HepG2 (cell line): ENCODE results near the gene RPL39. TPM values are rescaled to one million over a fixed set of nuclear protein-coding genes. Genes with fewer than 3 reads are reported as not detected.

Source experiments
- ATM ChIP-seq: fragments of 450-650 bp; IDR thresholded peaks from 2 replicates; pipeline ENCODE4 v1.7.1; 2017; ENCODE audit warnings: mild to moderate bottlenecking, borderline replicate concordance
- CREM ChIP-seq, 2 experiments: sonication (generic) in 1 of 2; formaldehyde crosslinking in 1 of 2; IDR thresholded peaks; 2 replicates each; pipeline versions ENCODE4 v1.4.0 to v1.6.1; 2016 to 2020; ENCODE audit warnings: antibody characterized with exemption in 1 of 2, mild to moderate bottlenecking in 1 of 2, missing genetic modification reagents in 1 of 2
- ELF3 ChIP-seq: IDR thresholded peaks from 2 replicates; pipeline ENCODE4 v1.6.1; 2016; ENCODE audit warnings: missing genetic modification reagents, missing compliant biosample characterization
- HIVEP1 ChIP-seq: sonication (generic); formaldehyde crosslinking; IDR thresholded peaks from 2 replicates; pipeline ENCODE4 v1.4.0; 2020; ENCODE audit warnings: mild to moderate bottlenecking, missing genetic modification reagents
- HMGXB4 ChIP-seq, 2 experiments: sonication (generic) in 1 of 2; formaldehyde crosslinking in 1 of 2; IDR thresholded peaks; 2 replicates each; pipeline versions ENCODE4 v1.4.0 to v1.6.1; 2018 to 2020; ENCODE audit warnings: missing genetic modification reagents in 2 of 2, borderline replicate concordance in 1 of 2, low read depth in 1 of 2, mild to moderate bottlenecking in 1 of 2, missing biosample characterization in 1 of 2
- HNRNPL ChIP-seq: fragments of 200-400 bp; formaldehyde crosslinking; IDR thresholded peaks from 2 replicates; pipeline ENCODE4 v1.6.1; 2017; ENCODE audit warnings: mild to moderate bottlenecking, low read depth, low read length
- IKZF4 ChIP-seq: sonication (generic); formaldehyde crosslinking; IDR thresholded peaks from 2 replicates; pipeline ENCODE4 v1.5.1; 2020; ENCODE audit warnings: borderline replicate concordance, mild to moderate bottlenecking, low read depth, missing genetic modification reagents; ENCODE audit errors: not compliant biosample characterization
- KDM5B ChIP-seq: sonication (generic); formaldehyde crosslinking; IDR thresholded peaks from 2 replicates; pipeline ENCODE4 v1.4.0; 2020; ENCODE audit warnings: missing genetic modification reagents, mild to moderate bottlenecking, borderline replicate concordance
- MTA1 ChIP-seq: sonication (generic); formaldehyde crosslinking; IDR thresholded peaks from 2 replicates; pipeline ENCODE4 v1.4.0; 2020; ENCODE audit warnings: missing genetic modification reagents, mild to moderate bottlenecking, borderline replicate concordance
- NCOA2 ChIP-seq: sonication (generic); formaldehyde crosslinking; IDR thresholded peaks from 2 replicates; pipeline ENCODE4 v1.8.0; 2022; ENCODE audit warnings: inconsistent platforms
- NR0B2 ChIP-seq: sonication (generic); formaldehyde crosslinking; IDR thresholded peaks from 2 replicates; pipeline ENCODE4 v1.4.0; 2020; ENCODE audit warnings: mild to moderate bottlenecking, missing genetic modification reagents
- NR3C1 ChIP-seq: sonication (generic); formaldehyde crosslinking; IDR thresholded peaks from 2 replicates; pipeline ENCODE4 v1.4.0; 2020; ENCODE audit warnings: missing genetic modification reagents
- PRDM4 ChIP-seq: sonication (generic); formaldehyde crosslinking; IDR thresholded peaks from 2 replicates; pipeline ENCODE4 v1.9.0; 2021; ENCODE audit warnings: missing genetic modification reagents, borderline replicate concordance
- THAP11 ChIP-seq: IDR thresholded peaks from 2 replicates; pipeline ENCODE4 v1.6.1; 2016; ENCODE audit warnings: missing biosample characterization, missing genetic modification reagents
- ZNF121 ChIP-seq: sonication (generic); formaldehyde crosslinking; IDR thresholded peaks from 2 replicates; pipeline ENCODE4 v1.5.0; 2020; ENCODE audit warnings: mild to moderate bottlenecking, missing genetic modification reagents
- polyA plus RNA-seq, 8 experiments: library from polyadenylated mRNA; depleted of rRNA in 3 of 8; stranded (reverse) in 7 of 8; unstranded in 1 of 8; fragments of >200 nt; fragmentation: Illumina TruSeq in 4 of 8; extraction: Trizol in 4 of 8; gene quantifications; 2 replicates each; pipeline versions ENCODE4 v1.2.1 to v1.2.3, GENCODE V29; 2011 to 2016; ENCODE audit warnings: low read depth in 4 of 8, missing spikeins in 1 of 8, mixed read lengths in 1 of 8; ENCODE audit not compliant: insufficient read depth in 1 of 8
- total RNA-seq, 5 experiments: library from RNA; depleted of rRNA; stranded (reverse); fragments of >200 nt; fragmentation: Illumina TruSeq; extraction: Trizol; gene quantifications; 2 replicates each; pipeline ENCODE4 v1.2.3, GENCODE V29; 2016; ENCODE audit warnings: low read depth in 1 of 5
- TF ChIP-seq, protein P1 (sequence below): sonication (generic); formaldehyde crosslinking; IDR thresholded peaks from 2 replicates; pipeline ENCODE4 v1.8.0; 2022; ENCODE audit warnings: missing genetic modification reagents, mild to moderate bottlenecking, inconsistent platforms, borderline replicate concordance
- TF ChIP-seq, protein P2 (sequence below): sonication (generic); formaldehyde crosslinking; IDR thresholded peaks from 2 replicates; pipeline ENCODE4 v1.4.0; 2020; ENCODE audit warnings: missing genetic modification reagents, mild to moderate bottlenecking, borderline replicate concordance

The RPL39 gene
- total and polyA plus RNA-seq, 2 of the 13 experiments (the other 11 are each of a cell fraction or from before 2014, with no cell fraction given): 2,312 to 3,547 TPM

DNA sequence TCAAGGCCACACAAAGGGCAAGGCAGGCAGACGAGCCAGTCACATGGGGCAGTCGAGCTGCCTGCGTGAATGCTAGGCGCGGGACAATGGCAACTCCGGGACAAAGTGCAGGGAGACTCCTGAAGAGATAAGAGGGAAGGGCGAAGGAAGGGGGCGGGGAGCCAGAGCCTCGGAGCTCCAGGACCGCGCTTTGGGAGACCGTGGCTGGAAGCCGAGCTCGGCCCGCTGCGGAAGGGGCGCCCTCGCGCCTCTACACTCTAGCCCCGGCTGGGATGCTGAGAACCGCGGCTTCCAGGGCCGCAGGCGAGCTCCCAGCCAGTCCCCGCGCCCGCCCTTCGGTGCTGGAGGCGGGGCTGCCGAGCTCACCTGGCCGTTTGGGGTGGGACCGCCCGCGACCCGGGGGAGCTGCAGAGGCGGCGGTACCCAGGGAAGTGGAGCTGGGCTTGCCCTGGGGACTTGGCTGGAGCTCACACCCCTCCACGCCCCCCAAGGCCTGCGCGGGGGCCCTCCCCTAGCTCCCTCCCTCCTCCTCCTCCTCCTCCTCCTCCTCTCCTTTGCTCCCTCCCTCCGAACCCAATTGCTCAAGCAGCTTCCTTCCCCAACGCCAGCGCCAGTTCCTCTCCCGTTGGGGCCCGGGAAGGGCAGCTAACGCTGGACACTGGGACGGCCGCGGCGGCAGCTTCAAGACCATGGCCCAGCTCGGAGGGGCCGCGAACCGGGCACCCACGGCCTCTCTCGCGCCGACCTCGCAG, 33.3 kb downstream of the RPL39 start, which contains the start of gene SOWAHD (continued):
- TF ChIP-seq CREM (IDR thresholded peaks at IDR 0.05) (no peak), CREM (CRISPR knock-in tag; IDR thresholded peaks at IDR 0.05) (no peak), NR0B2 (CRISPR knock-in tag) (no peak), HMGXB4 (CRISPR knock-in tag; IDR thresholded peaks at IDR 0.05; ENCODE audit: borderline replicate concordance in 1 of 2, low read depth in 1 of 2) (peak; percentile 48 to 51; a peak in 1 of 4 replicates), IKZF4 (no peak), HNRNPL (0 out of 2 replicates have a peak, but pooled peaks have one; percentile 22), THAP11 (CRISPR knock-in tag) (0 out of 2 replicates have a peak, but pooled peaks have one; percentile 17), ATM (no peak), HIVEP1 (CRISPR knock-in tag) (peak; percentile 77; the same call in 1 of the 2 replicates), NR3C1 (CRISPR knock-in tag) (no peak), ELF3 (CRISPR knock-in tag) (0 out of 2 replicates have a peak, but pooled peaks have one; percentile 17), PRDM4 (CRISPR knock-in tag) (no peak), MTA1 (CRISPR knock-in tag) (peak; percentile 68; the same call in 1 of the 2 replicates), KDM5B (CRISPR knock-in tag) (no peak), ZNF121 (no peak), NCOA2 (peak; percentile 36; the same call in 1 of the 2 replicates)
- TF ChIP-seq, protein P1, sequence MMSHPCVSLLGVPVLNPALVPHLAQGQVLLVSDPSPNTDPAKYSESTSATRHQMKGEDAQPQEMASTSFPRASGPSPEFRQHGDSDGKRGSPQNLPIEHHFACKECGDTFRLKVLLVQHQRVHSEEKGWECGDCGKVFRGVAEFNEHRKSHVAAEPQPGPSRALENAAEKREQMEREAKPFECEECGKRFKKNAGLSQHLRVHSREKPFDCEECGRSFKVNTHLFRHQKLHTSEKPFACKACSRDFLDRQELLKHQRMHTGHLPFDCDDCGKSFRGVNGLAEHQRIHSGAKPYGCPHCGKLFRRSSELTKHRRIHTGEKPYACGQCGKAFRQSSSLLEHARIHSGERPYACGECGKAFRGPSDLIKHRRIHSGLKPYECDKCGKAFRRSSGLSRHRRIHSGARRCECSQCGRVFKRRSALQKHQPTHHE (CRISPR knock-in tag): no peak; the same call in 1 of the 2 replicates
- TF ChIP-seq, protein P2, sequence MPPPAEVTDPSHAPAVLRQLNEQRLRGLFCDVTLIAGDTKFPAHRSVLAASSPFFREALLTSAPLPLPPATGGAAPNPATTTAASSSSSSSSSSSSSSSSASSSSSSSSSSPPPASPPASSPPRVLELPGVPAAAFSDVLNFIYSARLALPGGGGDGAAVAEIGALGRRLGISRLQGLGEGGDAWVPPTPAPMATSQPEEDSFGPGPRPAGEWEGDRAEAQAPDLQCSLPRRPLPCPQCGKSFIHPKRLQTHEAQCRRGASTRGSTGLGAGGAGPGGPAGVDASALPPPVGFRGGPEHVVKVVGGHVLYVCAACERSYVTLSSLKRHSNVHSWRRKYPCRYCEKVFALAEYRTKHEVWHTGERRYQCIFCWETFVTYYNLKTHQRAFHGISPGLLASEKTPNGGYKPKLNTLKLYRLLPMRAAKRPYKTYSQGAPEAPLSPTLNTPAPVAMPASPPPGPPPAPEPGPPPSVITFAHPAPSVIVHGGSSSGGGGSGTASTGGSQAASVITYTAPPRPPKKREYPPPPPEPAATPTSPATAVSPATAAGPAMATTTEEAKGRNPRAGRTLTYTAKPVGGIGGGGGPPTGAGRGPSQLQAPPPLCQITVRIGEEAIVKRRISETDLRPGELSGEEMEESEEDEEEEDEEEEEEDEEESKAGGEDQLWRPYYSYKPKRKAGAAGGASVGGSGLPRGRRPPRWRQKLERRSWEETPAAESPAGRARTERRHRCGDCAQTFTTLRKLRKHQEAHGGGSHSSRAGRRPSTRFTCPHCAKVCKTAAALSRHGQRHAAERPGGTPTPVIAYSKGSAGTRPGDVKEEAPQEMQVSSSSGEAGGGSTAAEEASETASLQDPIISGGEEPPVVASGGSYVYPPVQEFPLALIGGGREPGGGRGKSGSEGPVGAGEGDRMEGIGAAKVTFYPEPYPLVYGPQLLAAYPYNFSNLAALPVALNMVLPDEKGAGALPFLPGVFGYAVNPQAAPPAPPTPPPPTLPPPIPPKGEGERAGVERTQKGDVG: no peak
